AG04449 (cell line): ENCODE measurements around the gene NCAPD2.

Experiments
- CTCF ChIA-PET: fragments of 350-600 bp; formaldehyde crosslinking; extraction: SDS; loops from one replicate; lab custom pipeline; 2021; ENCODE audit warnings: antibody characterized with exemption; lab: Yijun Ruan, JAX
- POLR2A ChIA-PET: fragments of 400-600, 350-600 bp; formaldehyde crosslinking; extraction: SDS; loops from one replicate; lab custom pipeline; 2020; ENCODE audit warnings: antibody characterized with exemption, inconsistent platforms; lab: Yijun Ruan, JAX
- DNase-seq: peaks from one replicate; pipeline ENCODE4 v3.0.0-alpha.2; 2010; ENCODE audit warnings: low read depth, low spot score
- H3K4me3 ChIP-seq: 2 replicates; pipeline ENCODE4 v1.5.1; 2011; ENCODE audit warnings: low read depth, mild to moderate bottlenecking, control low read depth, low read length
- TF ChIP-seq, protein P1 (sequence below): IDR thresholded peaks from one replicate; pipeline ENCODE4 v1.5.1; 2011; ENCODE audit warnings: mild to moderate bottlenecking, moderate library complexity, low read length, control low read depth, inconsistent platforms; ENCODE audit not compliant: insufficient read depth; ENCODE audit errors: missing control alignments

NCAPD2 gene

GRCh38 chr12:6458281-6459003 lies 35.5 kb upstream of the NCAPD2 start:
- POLR2A ChIA-PET = interaction anchor here (7.5 kb wide), 1 partner anchor 12 kb away, joined by 43 read pairs; the partner anchor contains the start of gene VAMP1
- no peak for DNase-seq

GRCh38 chr12:6459004-6459337 lies 34.9 kb upstream of the NCAPD2 start:
- CTCF ChIA-PET = interaction anchor here (0.9 to 10.3 kb wide), 3 partner anchors 12 to 136 kb away, joined by 3 to 199 read pairs (median 9); partner anchors contain the start of gene VAMP1
- TF ChIP-seq, protein P1, sequence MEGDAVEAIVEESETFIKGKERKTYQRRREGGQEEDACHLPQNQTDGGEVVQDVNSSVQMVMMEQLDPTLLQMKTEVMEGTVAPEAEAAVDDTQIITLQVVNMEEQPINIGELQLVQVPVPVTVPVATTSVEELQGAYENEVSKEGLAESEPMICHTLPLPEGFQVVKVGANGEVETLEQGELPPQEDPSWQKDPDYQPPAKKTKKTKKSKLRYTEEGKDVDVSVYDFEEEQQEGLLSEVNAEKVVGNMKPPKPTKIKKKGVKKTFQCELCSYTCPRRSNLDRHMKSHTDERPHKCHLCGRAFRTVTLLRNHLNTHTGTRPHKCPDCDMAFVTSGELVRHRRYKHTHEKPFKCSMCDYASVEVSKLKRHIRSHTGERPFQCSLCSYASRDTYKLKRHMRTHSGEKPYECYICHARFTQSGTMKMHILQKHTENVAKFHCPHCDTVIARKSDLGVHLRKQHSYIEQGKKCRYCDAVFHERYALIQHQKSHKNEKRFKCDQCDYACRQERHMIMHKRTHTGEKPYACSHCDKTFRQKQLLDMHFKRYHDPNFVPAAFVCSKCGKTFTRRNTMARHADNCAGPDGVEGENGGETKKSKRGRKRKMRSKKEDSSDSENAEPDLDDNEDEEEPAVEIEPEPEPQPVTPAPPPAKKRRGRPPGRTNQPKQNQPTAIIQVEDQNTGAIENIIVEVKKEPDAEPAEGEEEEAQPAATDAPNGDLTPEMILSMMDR = no peak
- POLR2A ChIA-PET = interaction anchor here (7.5 kb wide), 1 partner anchor 11 kb away, joined by 43 read pairs; the partner anchor contains the start of gene VAMP1
- no peak for DNase-seq
- no peak overlapping the region for H3K4me3 ChIP-seq

More at GRCh38 chr12:6458281-6459003, 35.5 kb upstream of the NCAPD2 start:
- CTCF ChIA-PET = interaction anchor here (0.9 to 10.3 kb wide), 4 partner anchors 7 to 136 kb away, joined by 3 to 199 read pairs (median 53); partner anchors contain the start of gene VAMP1
- no peak overlapping the region for H3K4me3 ChIP-seq
- TF ChIP-seq, protein P1 = no peak

GRCh38 chr12:6460751-6461371 lies 33.0 kb upstream of the NCAPD2 start:
- POLR2A ChIA-PET = interaction anchor here (0.9 to 7.5 kb wide), 2 partner anchors 10 to 73 kb away, joined by 4 to 43 read pairs; partner anchors contain the start of genes GAPDH and VAMP1
- TF ChIP-seq, protein P1 = no peak
- CTCF ChIA-PET = interaction anchor here (0.9 to 10.3 kb wide), 5 partner anchors 9 to 177 kb away, joined by 4 to 199 read pairs (median 4); partner anchors contain the start of genes TAPBPL and VAMP1
- H3K4me3 ChIP-seq = no peak overlapping the region
- no peak for DNase-seq

DNA sequence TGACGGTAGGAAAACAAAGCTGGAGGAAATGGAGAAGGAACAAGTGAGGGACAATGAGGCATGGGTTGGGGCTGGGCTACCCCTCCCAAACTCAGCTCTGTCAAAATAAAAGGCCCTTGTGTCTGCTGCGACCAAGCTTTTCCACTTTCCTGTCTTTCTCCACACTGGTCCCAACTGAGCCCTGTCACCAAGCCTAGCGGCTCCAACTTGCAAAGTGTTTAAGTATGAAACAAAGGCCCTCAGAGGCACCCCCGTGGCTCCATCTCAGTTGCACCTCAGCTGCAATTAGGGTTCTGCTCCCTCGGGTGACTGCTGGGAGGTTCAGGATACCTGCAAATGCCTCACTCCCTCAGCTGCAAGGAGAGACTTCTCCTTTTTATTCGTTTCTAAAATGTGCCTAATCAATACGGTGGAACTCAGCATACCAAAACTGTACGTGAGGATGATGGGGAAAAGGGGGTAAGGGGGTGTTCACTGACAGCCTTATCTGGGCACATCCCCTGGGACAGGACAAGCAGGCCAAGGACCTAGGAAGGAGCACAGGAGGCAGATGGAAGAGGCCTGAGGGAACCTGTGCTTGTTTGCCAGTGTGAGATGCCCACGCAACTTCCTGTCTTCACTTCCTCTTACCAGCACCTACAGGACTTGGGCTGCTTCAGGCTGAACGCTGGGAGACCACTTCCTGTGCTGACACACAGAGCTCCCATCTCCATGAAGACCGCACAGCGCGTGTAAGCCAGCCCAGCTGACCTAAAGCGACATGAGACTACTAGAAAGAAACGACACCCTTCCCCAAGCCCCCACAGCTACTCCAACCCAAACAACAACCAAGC lies 32.3 kb upstream of the NCAPD2 start:
- CTCF ChIA-PET = interaction anchor here (0.9 to 10.3 kb wide), 6 partner anchors 9 to 177 kb away, joined by 3 to 199 read pairs (median 4); partner anchors contain the start of genes TAPBPL and VAMP1
- TF ChIP-seq, protein P1 = no peak
- DNase-seq = no peak
- POLR2A ChIA-PET = interaction anchor here (0.9 to 7.5 kb wide), 2 partner anchors 9 to 73 kb away, joined by 4 to 43 read pairs; partner anchors contain the start of genes GAPDH and VAMP1
- no peak overlapping the region for H3K4me3 ChIP-seq

GRCh38 chr12:6462234-6462995 lies 31.5 kb upstream of the NCAPD2 start:
- no peak overlapping the region for H3K4me3 ChIP-seq
- ChIA-PET POLR2A (interaction anchor here (7.5 kb wide), 1 partner anchor 8 kb away, joined by 43 read pairs; the partner anchor contains the start of gene VAMP1), CTCF (interaction anchor here (1.1 to 10.3 kb wide), 3 partner anchors 10 to 37 kb away, joined by 3 to 199 read pairs (median 13); partner anchors contain the start of gene TAPBPL)
- DNase-seq = no peak
- TF ChIP-seq, protein P1 = no peak
